A549 treated with DMSO at 1 μM for 4 hours (cell line): ENCODE measurements around the gene AMHR2. TPM values are rescaled to one million over a fixed set of nuclear protein-coding genes. Genes with fewer than 3 reads are reported as not detected.

ENCODE experiments used
- total RNA-seq: library from RNA; stranded (reverse); fragments of 200-300 nt; extraction: Qiagen RNA extraction; gene quantifications from 5 replicates; pipeline ENCODE4 v1.2.3, GENCODE V29; 2022; ENCODE audit warnings: low read depth

Gene AMHR2
- 0.92 to 2.6 TPM (median 1.9 TPM) in 5 replicates for total RNA-seq

DNA sequence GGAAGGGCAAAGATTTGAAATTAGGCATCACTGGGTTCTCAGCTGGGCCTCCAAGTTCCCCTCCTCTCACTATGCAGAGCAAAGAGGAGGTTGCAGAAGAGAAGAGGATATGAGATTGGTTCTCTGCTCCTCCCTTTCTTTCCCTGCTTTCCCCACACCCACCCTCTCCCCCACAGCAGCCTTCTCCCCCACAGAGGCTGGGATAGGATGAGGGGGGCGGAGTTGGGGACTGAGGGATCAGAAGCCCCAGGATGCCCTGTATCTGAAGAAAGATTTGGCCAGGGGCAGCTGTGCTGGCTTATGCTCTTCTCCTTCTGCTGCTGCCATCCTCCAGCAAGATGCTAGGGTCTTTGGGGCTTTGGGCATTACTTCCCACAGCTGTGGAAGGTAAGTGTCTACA is at the start of gene AMHR2:
TSS of gene AMHR2 (plus strand) at position 259 of the 400 bp plus-strand sequence. CDS start at position 339, 80 bp downstream.

DNA sequence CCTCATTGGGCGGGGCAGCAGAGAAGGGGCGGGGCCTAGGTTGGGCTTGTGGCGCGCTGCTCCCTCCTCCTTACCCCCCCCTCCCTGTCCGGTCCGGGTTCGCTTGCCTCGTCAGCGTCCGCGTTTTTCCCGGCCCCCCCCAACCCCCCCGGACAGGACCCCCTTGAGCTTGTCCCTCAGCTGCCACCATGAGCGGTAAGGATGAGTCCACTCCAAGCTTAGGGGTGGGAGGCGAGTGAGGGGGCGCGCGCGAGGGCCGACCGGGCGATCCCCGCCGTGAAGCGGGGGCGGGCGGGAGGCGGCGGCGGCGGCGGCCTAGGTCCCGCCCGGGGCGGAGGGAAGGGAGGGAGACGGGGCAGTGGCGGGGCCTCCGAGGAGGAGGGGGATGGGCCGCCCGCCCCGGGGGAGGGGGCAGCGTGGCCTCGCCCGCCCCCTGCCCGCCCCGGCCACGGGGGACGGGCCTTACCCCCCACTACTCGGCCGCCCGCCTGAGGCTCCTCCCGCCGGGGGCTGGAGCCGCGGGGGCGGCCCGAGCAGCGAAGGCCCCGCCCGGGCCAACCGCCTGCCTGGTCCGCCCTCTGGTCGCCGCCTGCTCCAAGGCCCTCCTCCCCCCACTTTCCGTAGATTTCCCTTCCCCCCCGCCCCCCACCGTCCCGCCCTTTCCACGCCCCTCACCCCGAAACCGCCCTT is 43.4 kb upstream of the AMHR2 start, which contains the start of gene SP1:
TSS of gene SP1 (plus strand) at position 73 of the 690 bp plus-strand sequence. CDS start at position 189, 116 bp downstream.

DNA sequence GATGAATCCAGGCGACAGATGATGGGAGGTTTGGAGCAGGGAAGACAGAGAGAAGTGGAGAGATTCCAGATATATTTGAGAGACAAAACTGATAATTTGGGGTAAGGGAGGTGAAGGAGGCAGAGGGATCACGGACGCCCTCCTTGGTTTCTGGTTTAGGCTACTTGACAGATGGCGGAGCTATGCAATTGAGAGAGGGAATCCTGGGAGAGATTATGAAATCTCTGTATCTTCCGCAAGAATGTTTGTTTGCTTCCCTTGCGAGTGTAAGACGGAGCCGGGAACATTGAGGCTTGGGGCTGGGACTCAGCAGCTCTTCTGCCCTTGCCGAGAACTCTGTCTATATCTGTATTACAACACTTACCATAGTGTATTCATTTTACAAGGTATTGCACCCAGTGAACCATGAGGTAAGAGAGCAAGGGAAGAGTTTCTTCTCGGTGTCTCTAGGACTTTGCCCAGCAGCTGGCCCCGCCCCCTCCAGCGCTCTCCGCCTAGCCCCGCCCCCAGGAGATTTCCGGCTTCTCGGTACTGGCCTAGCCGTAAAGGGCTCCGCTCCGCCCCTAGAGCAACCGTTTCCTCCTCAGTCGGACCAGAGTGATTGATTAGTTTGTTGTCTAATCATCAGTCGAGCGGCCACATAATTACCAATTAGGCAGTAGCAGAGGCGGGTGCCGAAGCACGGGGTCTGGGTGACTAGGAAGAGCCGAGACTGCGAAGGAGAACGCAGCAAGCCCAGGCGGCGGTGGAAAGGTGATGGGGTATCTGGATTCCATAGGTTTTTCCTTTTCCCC is 17.6 kb downstream of the AMHR2 start, which contains the start of gene PRR13:
TSS of gene PRR13 (plus strand) at position 695 of the 794 bp plus-strand sequence. CDS start 981 bp downstream, outside the sequence.

DNA sequence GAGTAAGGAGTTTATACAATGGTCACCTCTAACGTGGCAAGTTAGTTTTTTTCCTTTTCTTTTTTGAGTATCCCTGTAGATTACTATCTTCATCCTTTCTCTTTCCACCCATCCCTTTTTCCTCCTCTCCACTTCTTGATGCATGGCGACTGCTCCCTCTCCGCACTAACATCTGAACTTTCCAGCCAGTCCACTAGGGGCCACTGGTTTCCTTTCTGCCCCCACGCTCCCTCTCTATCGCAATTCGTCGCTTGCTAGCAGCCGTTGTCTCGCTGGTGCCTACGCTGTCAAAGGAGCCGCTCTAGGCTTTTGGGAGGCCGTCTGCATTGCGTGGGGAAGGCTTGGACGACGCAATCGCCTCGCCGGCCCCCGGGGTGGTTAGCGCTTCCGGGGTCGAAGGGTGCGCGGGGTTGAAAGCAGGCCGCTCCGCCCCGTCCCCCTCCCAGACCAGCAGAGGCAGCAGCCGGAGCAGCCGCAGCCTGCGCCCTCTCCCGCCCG is 28.1 kb downstream of the AMHR2 start, which contains the start of gene PCBP2:
TSS of gene PCBP2 (plus strand) at position 442 of the 498 bp plus-strand sequence. CDS start 2,699 bp downstream, outside the sequence.

Other genes with a start within 250 kb of the AMHR2 start
- gene ZNF740, start 243.1 kb upstream of the AMHR2 start, total RNA-seq: 14.5 to 21.4 TPM (median 19.3 TPM) in 5 replicates
- gene CSAD, start 242.9 kb upstream of the AMHR2 start, total RNA-seq: 4.8 to 7.0 TPM (median 5.0 TPM) in 5 replicates
- 0.26 to 0.47 TPM (median 0.31 TPM) in 5 replicates for gene ITGB7, start 216.6 kb upstream of the AMHR2 start, total RNA-seq
- gene RARG, start 191.6 kb upstream of the AMHR2 start, total RNA-seq: 24.4 to 34.3 TPM (median 29.3 TPM) in 5 replicates
- gene ESPL1, start 155.6 kb upstream of the AMHR2 start, total RNA-seq: 15.6 to 25.1 TPM (median 20.0 TPM) in 5 replicates
- gene PFDN5, start 128.3 kb upstream of the AMHR2 start, total RNA-seq: 495 to 550 TPM (median 496 TPM) in 5 replicates
- gene MYG1, start 124.2 kb upstream of the AMHR2 start, total RNA-seq: 85.4 to 102 TPM (median 93.8 TPM) in 5 replicates
- gene AAAS, start 102.2 kb upstream of the AMHR2 start, total RNA-seq: 70.5 to 85.4 TPM (median 78.7 TPM) in 5 replicates
- gene SP7, start 87.5 kb upstream of the AMHR2 start, total RNA-seq: not detected in 5 replicates
- gene SP1, start 43.7 kb upstream of the AMHR2 start, total RNA-seq: 22.3 to 29.9 TPM (median 28.6 TPM) in 5 replicates
- 304 to 405 TPM (median 367 TPM) in 5 replicates for gene PRR13, start 17.9 kb downstream of the AMHR2 start, total RNA-seq
- gene PCBP2, start 28.2 kb downstream of the AMHR2 start, total RNA-seq: 655 to 691 TPM (median 670 TPM) in 5 replicates
- gene MAP3K12, start 75.6 kb downstream of the AMHR2 start, total RNA-seq: 11.1 to 16.8 TPM (median 14.7 TPM) in 5 replicates
- 44.2 to 67.4 TPM (median 56.3 TPM) in 5 replicates for gene TARBP2, start 77.4 kb downstream of the AMHR2 start, total RNA-seq
- gene NPFF, start 83.6 kb downstream of the AMHR2 start, total RNA-seq: 0.17 TPM in 1 of 5 replicates, not detected in the others
- gene ATF7, start 202.5 kb downstream of the AMHR2 start, total RNA-seq: 16.8 to 20.4 TPM (median 18.3 TPM) in 5 replicates